ENCODE results near the gene TAX1BP3. TPM values are rescaled to one million over a fixed set of nuclear protein-coding genes. Genes with fewer than 3 reads are reported as not detected.

The TAX1BP3 gene
- total and polyA plus RNA-seq, 2 donors (not counting 1 experiment from before 2014, with no cell fraction given): 121 to 141 TPM

DNA sequence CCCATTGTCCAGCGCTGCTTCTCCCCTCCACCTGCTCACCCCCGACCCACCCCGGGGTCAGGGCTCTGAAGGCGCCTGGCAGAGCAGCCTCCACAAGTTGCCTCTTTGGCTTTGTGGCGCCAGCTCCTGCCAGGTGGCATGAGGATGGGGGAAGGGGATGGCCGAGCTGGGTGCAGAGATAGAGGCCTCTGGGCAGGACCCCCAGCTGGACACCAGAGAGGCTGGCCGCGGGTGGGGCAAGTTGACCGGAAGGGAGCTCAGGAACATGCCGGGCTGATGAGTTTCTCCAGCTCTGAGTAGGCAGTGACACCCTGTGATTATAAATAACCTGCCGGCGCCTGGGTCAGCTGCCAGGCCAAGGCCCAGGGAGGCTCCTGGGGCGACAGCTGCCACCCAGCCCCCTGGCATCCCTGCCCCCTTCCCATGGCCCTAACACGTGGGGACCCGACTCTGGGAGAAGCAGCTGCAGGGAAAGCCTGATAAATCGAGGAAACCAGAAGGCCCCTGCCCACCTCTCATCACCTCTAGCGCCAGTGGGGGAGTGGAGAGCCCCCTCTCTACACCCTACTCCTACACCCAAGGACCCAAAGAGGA, 26.8 kb upstream of the TAX1BP3 start:
- H3K9me3 ChIP-seq (ENCODE audit: control insufficient read depth, insufficient read depth, low read depth, low read length): no peaks in the 10 kb centered on the region
- no peak overlapping the region for H2AFZ ChIP-seq (ENCODE audit: low read length)
- H3K4me1 ChIP-seq (ENCODE audit: control insufficient read depth, extremely low read depth, insufficient read depth, low read length): peaks cover 3% of the 10 kb centered on the region
- no peak overlapping the region for H3K9ac ChIP-seq (ENCODE audit: insufficient read depth, low read length)
- no peak overlapping the region for H3K27ac ChIP-seq (ENCODE audit: insufficient read depth, low read length)
- no peaks in the 10 kb centered on the region for H3K36me3 ChIP-seq (ENCODE audit: control insufficient read depth, insufficient read depth, low read length)
- H3K79me2 ChIP-seq (ENCODE audit: control insufficient read depth, insufficient read depth, low read length): no peaks in the 10 kb centered on the region
- no peaks in the 10 kb centered on the region for H4K20me1 ChIP-seq (ENCODE audit: control insufficient read depth, extremely low read depth, insufficient read depth, low read length)
- H3K27me3 ChIP-seq (ENCODE audit: control insufficient read depth, insufficient read depth, low read length): peaks cover 6% of the 10 kb centered on the region
- peak overlapping the region; percentile 82 for H3K4me2 ChIP-seq (ENCODE audit: extremely low read depth, insufficient read depth, low read length)
- H3K4me3 ChIP-seq (replicated peaks in 1 of 4; ENCODE audit: control extremely low read depth in 1 of 4, insufficient read depth in 1 of 4, low read depth in 3 of 4, low read length in 4 of 4): peak overlapping the region; percentile 38 to 54 (median 42)
- TF ChIP-seq, protein P1, sequence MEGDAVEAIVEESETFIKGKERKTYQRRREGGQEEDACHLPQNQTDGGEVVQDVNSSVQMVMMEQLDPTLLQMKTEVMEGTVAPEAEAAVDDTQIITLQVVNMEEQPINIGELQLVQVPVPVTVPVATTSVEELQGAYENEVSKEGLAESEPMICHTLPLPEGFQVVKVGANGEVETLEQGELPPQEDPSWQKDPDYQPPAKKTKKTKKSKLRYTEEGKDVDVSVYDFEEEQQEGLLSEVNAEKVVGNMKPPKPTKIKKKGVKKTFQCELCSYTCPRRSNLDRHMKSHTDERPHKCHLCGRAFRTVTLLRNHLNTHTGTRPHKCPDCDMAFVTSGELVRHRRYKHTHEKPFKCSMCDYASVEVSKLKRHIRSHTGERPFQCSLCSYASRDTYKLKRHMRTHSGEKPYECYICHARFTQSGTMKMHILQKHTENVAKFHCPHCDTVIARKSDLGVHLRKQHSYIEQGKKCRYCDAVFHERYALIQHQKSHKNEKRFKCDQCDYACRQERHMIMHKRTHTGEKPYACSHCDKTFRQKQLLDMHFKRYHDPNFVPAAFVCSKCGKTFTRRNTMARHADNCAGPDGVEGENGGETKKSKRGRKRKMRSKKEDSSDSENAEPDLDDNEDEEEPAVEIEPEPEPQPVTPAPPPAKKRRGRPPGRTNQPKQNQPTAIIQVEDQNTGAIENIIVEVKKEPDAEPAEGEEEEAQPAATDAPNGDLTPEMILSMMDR (conservative IDR thresholded peaks at IDR 0.05 in 1 of 2, IDR thresholded peaks at IDR 0.05 in 1 of 2; ENCODE audit: low read depth in 1 of 2, low read length in 2 of 2): no peak
- TF ChIP-seq EZH2 (IDR thresholded peaks at IDR 0.05; ENCODE audit: low read length, missing control alignments): peak; percentile 32
- DNase-seq (ENCODE audit: low read depth in 2 of 2): no peak

GRCh38 chr17:3693829-3694231, 25.5 kb upstream of the TAX1BP3 start:
- no peak overlapping the region for H2AFZ ChIP-seq (ENCODE audit: low read length)
- TF ChIP-seq, protein P1 (conservative IDR thresholded peaks at IDR 0.05 in 1 of 2, IDR thresholded peaks at IDR 0.05 in 1 of 2; ENCODE audit: low read depth in 1 of 2, low read length in 2 of 2): no peak
- TF ChIP-seq EZH2 (IDR thresholded peaks at IDR 0.05; ENCODE audit: low read length, missing control alignments): no peak
- no peak overlapping the region for H3K4me2 ChIP-seq (ENCODE audit: extremely low read depth, insufficient read depth, low read length)
- H3K4me1 ChIP-seq (ENCODE audit: control insufficient read depth, extremely low read depth, insufficient read depth, low read length): peaks cover 3% of the 10 kb centered on the region
- no peaks in the 10 kb centered on the region for H3K36me3 ChIP-seq (ENCODE audit: control insufficient read depth, insufficient read depth, low read length)
- no peak for DNase-seq (ENCODE audit: low read depth in 2 of 2)
- H3K9me3 ChIP-seq (ENCODE audit: control insufficient read depth, insufficient read depth, low read depth, low read length): no peaks in the 10 kb centered on the region
- peaks cover 6% of the 10 kb centered on the region for H3K27me3 ChIP-seq (ENCODE audit: control insufficient read depth, insufficient read depth, low read length)
- no peak overlapping the region for H3K27ac ChIP-seq (ENCODE audit: insufficient read depth, low read length)
- no peak overlapping the region for H3K4me3 ChIP-seq (replicated peaks in 1 of 4; ENCODE audit: control extremely low read depth in 1 of 4, insufficient read depth in 1 of 4, low read depth in 3 of 4, low read length in 4 of 4)
- H4K20me1 ChIP-seq (ENCODE audit: control insufficient read depth, extremely low read depth, insufficient read depth, low read length): no peaks in the 10 kb centered on the region
- H3K79me2 ChIP-seq (ENCODE audit: control insufficient read depth, insufficient read depth, low read length): no peaks in the 10 kb centered on the region
- H3K9ac ChIP-seq (ENCODE audit: insufficient read depth, low read length): no peak overlapping the region

DNA sequence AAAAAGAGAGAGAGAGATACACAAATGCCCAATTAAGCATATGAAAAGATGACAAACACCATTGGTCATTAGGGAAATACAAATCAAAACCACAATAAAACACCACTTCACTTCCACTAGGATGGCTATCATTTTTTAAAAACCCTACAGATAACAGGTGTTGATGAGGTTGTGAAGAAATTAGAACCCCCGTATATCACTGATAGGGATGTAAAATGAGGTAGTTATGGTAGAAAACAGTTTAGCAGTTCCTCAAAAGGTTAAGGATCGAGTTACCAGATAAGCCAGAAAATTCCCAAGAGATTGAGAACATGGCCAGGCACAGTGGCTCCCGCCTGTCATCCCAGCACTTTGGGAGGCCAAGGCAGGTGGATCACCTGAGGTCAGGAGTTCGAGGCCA, 24.8 kb upstream of the TAX1BP3 start:
- no peak for DNase-seq (ENCODE audit: low read depth in 2 of 2)
- Histone ChIP-seq H3K9me3 (ENCODE audit: control insufficient read depth, insufficient read depth, low read depth, low read length) (no peaks in the 10 kb centered on the region), H3K36me3 (ENCODE audit: control insufficient read depth, insufficient read depth, low read length) (no peaks in the 10 kb centered on the region), H3K27me3 (ENCODE audit: control insufficient read depth, insufficient read depth, low read length) (peaks cover 4% of the 10 kb centered on the region), H3K79me2 (ENCODE audit: control insufficient read depth, insufficient read depth, low read length) (no peaks in the 10 kb centered on the region), H3K4me3 (replicated peaks in 1 of 4; ENCODE audit: control extremely low read depth in 1 of 4, insufficient read depth in 1 of 4, low read depth in 3 of 4, low read length in 4 of 4) (no peak overlapping the region), H4K20me1 (ENCODE audit: control insufficient read depth, extremely low read depth, insufficient read depth, low read length) (no peaks in the 10 kb centered on the region), H2AFZ (ENCODE audit: low read length) (no peak overlapping the region), H3K9ac (ENCODE audit: insufficient read depth, low read length) (no peak overlapping the region), H3K27ac (ENCODE audit: insufficient read depth, low read length) (no peak overlapping the region), H3K4me1 (ENCODE audit: control insufficient read depth, extremely low read depth, insufficient read depth, low read length) (peaks cover 3% of the 10 kb centered on the region), H3K4me2 (ENCODE audit: extremely low read depth, insufficient read depth, low read length) (no peak overlapping the region)
- TF ChIP-seq, protein P1 (conservative IDR thresholded peaks at IDR 0.05 in 1 of 2, IDR thresholded peaks at IDR 0.05 in 1 of 2; ENCODE audit: low read depth in 1 of 2, low read length in 2 of 2): no peak
- TF ChIP-seq EZH2 (IDR thresholded peaks at IDR 0.05; ENCODE audit: low read length, missing control alignments): no peak
